HepG2 (cell line): Measurements from ENCODE around the gene RANBP3. TPM values are rescaled to one million over a fixed set of nuclear protein-coding genes. Genes with fewer than 3 reads are reported as not detected.

Experiments
- ATAC-seq: fragments of 200-7000 bp; cut with Tn5 transposase; 3 replicates; pipeline ENCODE4 v1.9.1; 2020; ENCODE audit warnings: mild to moderate bottlenecking, moderate library complexity
- BruUV-seq: library from RNA; stranded (reverse); fragments of 400-500 nt; replicated peaks from 2 replicates; lab custom pipeline; 2021; lab: Mats Ljungman, UMichigan
- CTCF ChIA-PET: fragments of 300-600 bp; formaldehyde crosslinking; extraction: SDS; loops from one replicate; lab custom pipeline; 2021; ENCODE audit warnings: low total read pairs, inconsistent platforms, low intra/inter-chr PET ratio; lab: Yijun Ruan, JAX
- POLR2A ChIA-PET: fragments of 350-600 bp; sonication (Branson Sonifier 250); formaldehyde crosslinking; loops from one replicate; lab custom pipeline; 2020; ENCODE audit warnings: antibody characterized with exemption, inconsistent platforms; lab: Yijun Ruan, JAX
- DNase-seq: peaks from one replicate; pipeline ENCODE4 v3.0.0-alpha.2; 2015; ENCODE audit warnings: low spot score
- FAIRE-seq: peaks from 3 replicates; lab custom pipeline; 2011; peaks lifted over from hg19 to GRCh38; lab: Jason Lieb, UNC
- H2AFZ ChIP-seq: one replicate; pipeline ENCODE4 v1.6.1; 2011; ENCODE audit warnings: low read length, inconsistent platforms
- H3K27ac ChIP-seq: fragments of 300-600 bp; 3 replicates; pipeline ENCODE4 v1.8.0; 2011; ENCODE audit warnings: mixed run types, mild to moderate bottlenecking, mixed read lengths, low read length, inconsistent platforms; ENCODE audit not compliant: insufficient read depth; ENCODE audit errors: extremely low read length
- H3K27me3 ChIP-seq, 2 experiments: fragments of 200-600 bp in 1 of 2; 2 replicates in 1 of 2; 3 replicates in 1 of 2; pipeline versions ENCODE4 v1.6.0 to v1.8.0; 2011; ENCODE audit warnings: low read length in 2 of 2, mild to moderate bottlenecking in 2 of 2, moderate library complexity in 2 of 2, inconsistent platforms in 1 of 2; ENCODE audit not compliant: insufficient read depth in 2 of 2, control insufficient read depth in 1 of 2
- H3K36me3 ChIP-seq, 2 experiments: fragments of 200-600 bp in 1 of 2; replicated peaks in 1 of 2; 2 replicates in 1 of 2; 3 replicates in 1 of 2; pipeline versions ENCODE4 v1.5.1 to v1.8.0; 2011; ENCODE audit warnings: low read length in 2 of 2, inconsistent platforms in 1 of 2; ENCODE audit not compliant: insufficient read depth in 2 of 2, control insufficient read depth in 1 of 2
- H3K4me1 ChIP-seq: 2 replicates; pipeline ENCODE4 v1.5.1; 2012; ENCODE audit warnings: low read length, inconsistent platforms; ENCODE audit not compliant: insufficient read depth
- H3K4me2 ChIP-seq: 2 replicates; pipeline ENCODE4 v1.6.0; 2011; ENCODE audit warnings: low read depth, low read length, inconsistent platforms
- H3K4me3 ChIP-seq, 3 experiments: fragments of 200-600 bp in 1 of 3; sonication (generic), shearing (Covaris generic) in 1 of 3; replicated peaks in 1 of 3; 2 replicates each; pipeline ENCODE4 v1.5.1; 2011 to 2016; ENCODE audit warnings: low read length in 3 of 3, inconsistent platforms in 2 of 3, low read depth in 2 of 3, mild to moderate bottlenecking in 2 of 3, control low read depth in 1 of 3, mixed read lengths in 1 of 3; ENCODE audit not compliant: insufficient read depth in 1 of 3
- H3K79me2 ChIP-seq: one replicate; pipeline ENCODE4 v1.6.1; 2011; ENCODE audit warnings: low read length, inconsistent platforms; ENCODE audit not compliant: insufficient read depth
- H3K9ac ChIP-seq: 2 replicates; pipeline ENCODE4 v1.6.0; 2011; ENCODE audit warnings: mild to moderate bottlenecking, low read depth, low read length, inconsistent platforms; ENCODE audit not compliant: insufficient read depth
- H3K9me3 ChIP-seq: 2 replicates; pipeline ENCODE4 v1.5.1; 2012; ENCODE audit warnings: mild to moderate bottlenecking, low read length
- H4K20me1 ChIP-seq: 2 replicates; pipeline ENCODE4 v1.6.0; 2011; ENCODE audit warnings: inconsistent platforms, mild to moderate bottlenecking, low read length, moderate library complexity; ENCODE audit not compliant: insufficient read depth
- CEBPB ChIP-seq: IDR thresholded peaks from 2 replicates; pipeline ENCODE4 v1.6.1; 2011; ENCODE audit warnings: low read depth, low read length, improper control_type of control experiment, borderline replicate concordance
- EED ChIP-seq: sonication (generic); formaldehyde crosslinking; IDR thresholded peaks from 2 replicates; pipeline ENCODE4 v1.5.0; 2020; ENCODE audit warnings: mild to moderate bottlenecking, missing genetic modification reagents
- FIP1L1 ChIP-seq: fragments of 200-400 bp; formaldehyde crosslinking; IDR thresholded peaks from 2 replicates; pipeline ENCODE4 v1.6.1; 2018; ENCODE audit warnings: low read depth, mild to moderate bottlenecking, low read length, moderate library complexity, borderline replicate concordance; ENCODE audit not compliant: insufficient read depth
- FLYWCH1 ChIP-seq: sonication (generic); formaldehyde crosslinking; IDR thresholded peaks from 2 replicates; pipeline ENCODE4 v1.8.1; 2023; ENCODE audit warnings: mild to moderate bottlenecking, missing genetic modification reagents
- GLMP ChIP-seq: sonication (generic); formaldehyde crosslinking; IDR thresholded peaks from 2 replicates; pipeline ENCODE4 v1.9.0; 2021; ENCODE audit warnings: missing genetic modification reagents, mild to moderate bottlenecking, borderline replicate concordance
- HOXD1 ChIP-seq: sonication (generic); formaldehyde crosslinking; IDR thresholded peaks from 2 replicates; pipeline ENCODE4 v1.5.0; 2020; ENCODE audit warnings: missing genetic modification reagents
- IKZF1 ChIP-seq: fragments of 450-650 bp; IDR thresholded peaks from 2 replicates; pipeline ENCODE4 v1.7.1; 2016
- RCOR2 ChIP-seq: IDR thresholded peaks from 2 replicates; pipeline ENCODE4 v1.6.1; 2016; ENCODE audit warnings: missing biosample characterization, missing genetic modification reagents
- USF2 ChIP-seq, 2 experiments: sonication (generic) in 1 of 2; formaldehyde crosslinking in 1 of 2; IDR thresholded peaks; 2 replicates each; pipeline versions ENCODE4 v1.5.1 to v1.6.1; 2011 to 2020; ENCODE audit warnings: borderline replicate concordance in 1 of 2, low read depth in 1 of 2, low read length in 1 of 2, mild to moderate bottlenecking in 1 of 2, missing genetic modification reagents in 1 of 2, moderate library complexity in 1 of 2
- ZNF12 ChIP-seq: sonication (generic); formaldehyde crosslinking; IDR thresholded peaks from 2 replicates; pipeline ENCODE4 v1.5.0; 2020; ENCODE audit warnings: missing genetic modification reagents
- ZNF691 ChIP-seq: sonication (generic); formaldehyde crosslinking; IDR thresholded peaks from 2 replicates; pipeline ENCODE4 v1.4.0; 2020; ENCODE audit warnings: missing genetic modification reagents, low read depth, mild to moderate bottlenecking, borderline replicate concordance
- ZNF703 ChIP-seq: sonication (generic); formaldehyde crosslinking; IDR thresholded peaks from 2 replicates; pipeline ENCODE4 v1.5.1; 2020; ENCODE audit warnings: missing genetic modification reagents, mild to moderate bottlenecking, moderate library complexity, borderline replicate concordance
- ZNF737 ChIP-seq: sonication (generic); formaldehyde crosslinking; IDR thresholded peaks from 2 replicates; pipeline ENCODE4 v1.5.0; 2020; ENCODE audit warnings: missing genetic modification reagents, mild to moderate bottlenecking, borderline replicate concordance
- ZNF740 ChIP-seq: sonication (generic); formaldehyde crosslinking; IDR thresholded peaks from 2 replicates; pipeline ENCODE4 v1.4.0; 2020; ENCODE audit warnings: missing genetic modification reagents
- ZNF850 ChIP-seq: sonication (generic); formaldehyde crosslinking; conservative IDR thresholded peaks from 2 replicates; pipeline ENCODE4 v1.9.0; 2021; ENCODE audit warnings: mild to moderate bottlenecking, missing genetic modification reagents
- WGBS: methylation state at CpG from one replicate; pipeline ENCODE4 v1.1.6; 2017; ENCODE audit warnings: low lambda C conversion rate; 5-methylcytosine and 5-hydroxymethylcytosine counted together
- in situ Hi-C: cut with HindIII; loops from 2 replicates; pipeline ENCODE4 v1.10.0; 2017; ENCODE audit warnings: low pct_unique_long_range_greater_than_20kb; ENCODE audit not compliant: extremely low pct_ligation_motif_present
- intact Hi-C: fragments of 100-400 bp; cut with micrococcal nuclease; formaldehyde crosslinking; loops from one replicate; pipeline ENCODE4 v1.10.0; 2022; ENCODE audit not compliant: unreplicated experiment
- polyA plus RNA-seq, 8 experiments: library from polyadenylated mRNA; depleted of rRNA in 3 of 8; stranded (reverse) in 7 of 8; unstranded in 1 of 8; fragments of >200 nt; fragmentation: Illumina TruSeq in 4 of 8; extraction: Trizol in 4 of 8; gene quantifications; 2 replicates each; pipeline versions ENCODE4 v1.2.1 to v1.2.3, GENCODE V29; 2011 to 2016; ENCODE audit warnings: low read depth in 4 of 8, missing spikeins in 1 of 8, mixed read lengths in 1 of 8; ENCODE audit not compliant: insufficient read depth in 1 of 8
- total RNA-seq, 5 experiments: library from RNA; depleted of rRNA; stranded (reverse); fragments of >200 nt; fragmentation: Illumina TruSeq; extraction: Trizol; gene quantifications; 2 replicates each; pipeline ENCODE4 v1.2.3, GENCODE V29; 2016; ENCODE audit warnings: low read depth in 1 of 5

The RANBP3 gene
- total and polyA plus RNA-seq, 2 of the 13 experiments (the other 11 are each of a cell fraction or from before 2014, with no cell fraction given), result 39.5 to 149 TPM

GRCh38 chr19:5999693-6000092, 21.8 kb upstream of the RANBP3 start:
- H3K79me2 ChIP-seq, result no peaks in the 10 kb centered on the region
- H2AFZ ChIP-seq, result no peak overlapping the region
- H3K4me2 ChIP-seq, result no peak overlapping the region
- H3K27ac ChIP-seq, result no peak overlapping the region
- H3K27me3 ChIP-seq, result no peaks in the 10 kb centered on the region; a peak in 1 of 5 replicates
- FAIRE-seq (no peak), ATAC-seq (no peak), DNase-seq (no peak)
- no peaks in the 10 kb centered on the region for H4K20me1 ChIP-seq
- ChIA-PET POLR2A (no interaction called here), CTCF (no interaction called here)
- no peak overlapping the region for H3K9ac ChIP-seq
- WGBS, result 73% methylated on average over 6 of the region's 6 CpGs
- no peaks in the 10 kb centered on the region for H3K36me3 ChIP-seq
- in situ Hi-C loops, result no loop called here
- no peak overlapping the region for H3K4me3 ChIP-seq
- H3K4me1 ChIP-seq, result peaks cover 2% of the 10 kb centered on the region
- intact Hi-C loops, result no loop called here
- no peak for TF ChIP-seq GLMP (CRISPR knock-in tag)
- TF ChIP-seq RCOR2 (CRISPR knock-in tag), result no peak
- no peak for TF ChIP-seq ZNF12
- TF ChIP-seq ZNF737 (CRISPR knock-in tag), result no peak
- TF ChIP-seq IKZF1, result no peak
- no peak for TF ChIP-seq ZNF691
- TF ChIP-seq USF2 (IDR thresholded peaks at IDR 0.05; ENCODE audit: low read depth, low read length), result no peak
- no peak for TF ChIP-seq USF2 (CRISPR knock-in tag; IDR thresholded peaks at IDR 0.05; ENCODE audit: borderline replicate concordance)
- TF ChIP-seq HOXD1 (CRISPR knock-in tag), result no peak
- TF ChIP-seq FLYWCH1 (CRISPR knock-in tag), result no peak
- no peak for TF ChIP-seq ZNF850 (CRISPR knock-in tag)
- TF ChIP-seq FIP1L1, result no peak
- no peak for TF ChIP-seq EED (CRISPR knock-in tag)
- TF ChIP-seq ZNF740 (CRISPR knock-in tag), result no peak
- no peak for TF ChIP-seq ZNF703 (CRISPR knock-in tag)
- no peak for TF ChIP-seq CEBPB
- no TSS peak for BruUV-seq
- no peaks in the 10 kb centered on the region for H3K9me3 ChIP-seq
